Large intestine (tissue), 3 donors: ENCODE results near the gene FBXL7. TPM values are rescaled to one million over a fixed set of nuclear protein-coding genes. Genes with fewer than 3 reads are reported as not detected.

ENCODE experiments used
- DNase-seq, 2 donors: peaks; one replicate each; pipeline versions ENCODE4 v3.0.0 to v3.0.0-alpha.2; 2013
- H3K27ac ChIP-seq: one replicate; pipeline ENCODE4 v1.5.1; 2013; ENCODE audit warnings: low read length
- H3K27me3 ChIP-seq: 2 replicates; pipeline ENCODE4 v1.6.1; 2013; ENCODE audit warnings: low read length; ENCODE audit not compliant: control insufficient read depth, insufficient read depth
- H3K36me3 ChIP-seq: 2 replicates; pipeline ENCODE4 v1.6.1; 2013; ENCODE audit warnings: low read length; ENCODE audit not compliant: control insufficient read depth, insufficient read depth
- H3K4me1 ChIP-seq: one replicate; pipeline ENCODE4 v1.6.1; 2013; ENCODE audit warnings: low read length; ENCODE audit not compliant: control insufficient read depth, insufficient read depth
- H3K4me3 ChIP-seq: one replicate; pipeline ENCODE4 v1.5.1; 2013; ENCODE audit warnings: low read length
- H3K9me3 ChIP-seq: one replicate; pipeline ENCODE4 v1.6.1; 2013; ENCODE audit warnings: mild to moderate bottlenecking, low read depth, low read length, moderate library complexity; ENCODE audit not compliant: control insufficient read depth
- WGBS: methylation state at CpG from one replicate; pipeline ENCODE4 v1.1.5; 2013; ENCODE audit warnings: low lambda C conversion rate; ENCODE audit not compliant: insufficient coverage; 5-methylcytosine and 5-hydroxymethylcytosine counted together
- polyA plus RNA-seq: library from polyadenylated mRNA; unstranded; fragments of 120-200 nt; gene quantifications from one replicate; pipeline ENCODE4 v1.2.1, GENCODE V29; 2013

FBXL7 gene
- polyA plus RNA-seq, 1 donor: 7.2 TPM

DNA sequence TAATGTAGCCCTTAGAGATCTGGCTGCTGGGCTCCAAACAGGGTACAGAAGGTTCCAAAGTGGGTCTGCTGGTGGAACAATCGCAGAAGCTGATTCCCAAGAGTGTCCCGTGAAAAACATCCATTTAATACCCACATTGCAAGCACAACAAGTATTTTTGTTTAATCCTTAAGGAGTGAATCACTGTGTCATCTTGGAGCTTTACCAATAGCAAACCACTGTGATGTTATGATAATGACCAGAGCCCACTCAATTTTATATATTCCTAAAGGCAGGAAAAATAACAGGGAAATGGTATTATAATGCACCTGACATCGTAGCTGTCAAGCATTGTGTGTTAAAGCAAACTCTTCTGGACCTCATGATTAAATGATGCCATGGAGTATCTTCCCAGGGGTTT is 291.9 kb downstream of the FBXL7 start:
- Histone ChIP-seq H3K27ac (no peak overlapping the region), H3K36me3 (no peaks in the 10 kb centered on the region)
- 71% methylated on average over 1 of the region's 3 CpGs for WGBS

DNA sequence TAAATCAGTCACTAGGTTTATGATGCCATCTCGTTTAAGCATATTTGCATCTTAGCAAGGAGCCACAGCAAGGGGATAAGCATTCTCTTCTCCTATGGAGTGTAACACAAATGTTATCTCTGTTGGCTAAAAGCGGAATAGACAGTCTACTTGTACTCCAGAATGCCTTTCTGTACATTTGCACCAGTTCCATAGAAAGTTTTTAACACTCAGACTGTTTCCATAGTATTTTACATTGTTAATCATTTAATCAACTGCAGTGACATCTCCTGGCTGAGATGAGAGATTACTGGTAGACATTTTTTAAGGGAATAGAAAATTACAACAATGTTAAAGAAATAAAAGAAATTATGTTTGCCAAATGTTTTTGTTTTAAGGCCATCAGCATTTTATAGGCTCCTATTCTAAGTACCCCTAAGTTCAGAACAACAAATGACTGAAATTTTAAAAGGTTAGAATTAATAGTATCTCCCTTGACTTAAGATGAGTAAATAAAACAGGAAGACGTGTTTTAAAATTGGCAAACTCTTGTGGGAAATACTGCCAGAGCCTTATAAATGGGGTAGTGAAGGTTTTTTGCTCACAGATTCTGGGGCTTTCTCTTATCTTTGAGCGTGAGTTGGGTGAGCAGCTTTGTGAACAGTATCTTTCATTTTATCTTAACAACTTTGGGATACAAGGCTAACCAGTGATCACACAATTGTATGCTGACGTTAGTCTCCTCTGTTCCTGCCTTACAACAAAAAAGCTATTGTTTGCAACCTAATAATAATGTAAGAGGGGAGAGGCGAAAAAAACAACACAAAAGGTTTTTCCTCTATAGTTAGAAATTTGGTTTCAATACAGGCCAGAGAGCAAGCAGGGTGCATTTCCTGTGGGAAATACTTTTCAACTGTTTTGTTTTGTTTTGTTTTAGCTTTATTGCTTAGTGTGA is 294.3 kb downstream of the FBXL7 start:
- no peaks in the 10 kb centered on the region for H3K27me3 ChIP-seq
- no peak for DNase-seq
- H3K4me3 ChIP-seq: no peak overlapping the region
- H3K27ac ChIP-seq: no peak overlapping the region
- H3K4me1 ChIP-seq: no peaks in the 10 kb centered on the region
- no peaks in the 10 kb centered on the region for H3K9me3 ChIP-seq
- no peaks in the 10 kb centered on the region for H3K36me3 ChIP-seq
- 40% methylated on average over 3 of the region's 6 CpGs for WGBS

More for the DNA sequence above, 291.9 kb downstream of the FBXL7 start:
- H3K9me3 ChIP-seq: no peaks in the 10 kb centered on the region
- no peaks in the 10 kb centered on the region for H3K4me1 ChIP-seq
- no peak for DNase-seq
- H3K27me3 ChIP-seq: no peaks in the 10 kb centered on the region
- H3K4me3 ChIP-seq: no peak overlapping the region

DNA sequence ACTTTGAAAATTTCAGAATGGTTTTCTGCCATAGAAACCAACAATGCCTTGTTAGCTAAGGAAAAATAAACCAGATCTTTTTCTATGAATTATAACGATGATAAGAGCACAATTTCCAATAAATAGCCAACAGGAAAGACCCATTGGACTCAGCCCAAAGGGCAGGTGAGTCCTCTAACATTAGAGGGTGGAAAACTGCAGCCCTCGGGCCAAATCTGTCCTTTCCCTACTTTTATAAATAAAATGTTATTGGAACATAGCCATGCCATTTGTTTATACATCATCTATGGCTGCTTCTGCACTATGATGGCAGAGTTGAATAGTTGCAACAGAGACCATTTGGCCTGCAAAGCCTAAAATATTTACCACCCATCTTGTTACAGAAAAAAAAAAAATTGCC is 296.1 kb downstream of the FBXL7 start:
- H3K4me1 ChIP-seq: no peaks in the 10 kb centered on the region
- no peak for DNase-seq
- H3K27ac ChIP-seq: no peak overlapping the region
- H3K36me3 ChIP-seq: no peaks in the 10 kb centered on the region
- no peaks in the 10 kb centered on the region for H3K27me3 ChIP-seq
- H3K9me3 ChIP-seq: no peaks in the 10 kb centered on the region
- no peak overlapping the region for H3K4me3 ChIP-seq
- no CpG with 5 or more reads among the region's 2 CpGs for WGBS

DNA sequence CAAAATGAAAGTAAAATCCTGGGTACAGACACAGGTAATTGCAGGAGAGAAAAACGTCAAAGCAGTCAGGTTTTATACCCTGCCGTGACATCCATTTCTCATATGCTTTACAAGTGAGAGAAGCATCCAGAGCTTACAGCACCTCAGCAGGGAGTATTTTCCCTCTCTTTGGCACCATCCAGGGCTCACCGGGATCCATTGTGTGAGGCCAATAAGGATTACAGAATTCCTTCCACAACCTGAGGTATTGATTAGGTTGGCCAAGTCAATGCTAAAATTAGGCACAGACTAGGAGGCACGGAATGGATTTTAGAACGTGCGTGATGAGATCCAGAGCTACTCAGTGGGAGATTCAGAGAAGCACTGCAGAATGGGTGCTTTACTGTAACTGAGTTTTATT is 296.6 kb downstream of the FBXL7 start:
- Histone ChIP-seq H3K4me3 (no peak overlapping the region), H3K4me1 (no peaks in the 10 kb centered on the region), H3K36me3 (no peaks in the 10 kb centered on the region), H3K27ac (no peak overlapping the region), H3K27me3 (no peaks in the 10 kb centered on the region), H3K9me3 (no peaks in the 10 kb centered on the region)
- DNase-seq: no peak
- WGBS: no CpG with 5 or more reads among the region's 6 CpGs

- no peak overlapping the region for H3K4me3 ChIP-seq
- no CpG with 5 or more reads among the region's 1 CpG for WGBS
- no peaks in the 10 kb centered on the region for H3K27me3 ChIP-seq
- no peaks in the 10 kb centered on the region for H3K9me3 ChIP-seq
- no peaks in the 10 kb centered on the region for H3K36me3 ChIP-seq
- no peak overlapping the region for H3K27ac ChIP-seq
- no peaks in the 10 kb centered on the region for H3K4me1 ChIP-seq
- no peak for DNase-seq
Observed at GRCh38 chr5:15797116-15797515, 297.1 kb downstream of the FBXL7 start.

- Histone ChIP-seq H3K27me3 (no peaks in the 10 kb centered on the region), H3K9me3 (no peaks in the 10 kb centered on the region), H3K4me3 (no peak overlapping the region), H3K36me3 (no peaks in the 10 kb centered on the region), H3K4me1 (no peaks in the 10 kb centered on the region), H3K27ac (no peak overlapping the region)
- DNase-seq: no peak
- WGBS: 60% methylated on average over 1 of the region's 3 CpGs
Observed at GRCh38 chr5:15798006-15798405, 298.0 kb downstream of the FBXL7 start.

GRCh38 chr5:15799014-15799413 is 299.0 kb downstream of the FBXL7 start:
- no peak for DNase-seq
- H3K27me3 ChIP-seq: no peaks in the 10 kb centered on the region
- H3K9me3 ChIP-seq: no peaks in the 10 kb centered on the region
- no peaks in the 10 kb centered on the region for H3K36me3 ChIP-seq
- no peak overlapping the region for H3K4me3 ChIP-seq
- no peaks in the 10 kb centered on the region for H3K4me1 ChIP-seq
- H3K27ac ChIP-seq: no peak overlapping the region
- no CpG with 5 or more reads among the region's 1 CpG for WGBS

GRCh38 chr5:15799612-15800011 is 299.6 kb downstream of the FBXL7 start:
- 94% methylated on average over 2 of the region's 7 CpGs for WGBS
- Histone ChIP-seq H3K27me3 (no peaks in the 10 kb centered on the region), H3K4me1 (no peaks in the 10 kb centered on the region), H3K4me3 (no peak overlapping the region), H3K27ac (no peak overlapping the region), H3K36me3 (no peaks in the 10 kb centered on the region), H3K9me3 (no peaks in the 10 kb centered on the region)
- no peak for DNase-seq

DNA sequence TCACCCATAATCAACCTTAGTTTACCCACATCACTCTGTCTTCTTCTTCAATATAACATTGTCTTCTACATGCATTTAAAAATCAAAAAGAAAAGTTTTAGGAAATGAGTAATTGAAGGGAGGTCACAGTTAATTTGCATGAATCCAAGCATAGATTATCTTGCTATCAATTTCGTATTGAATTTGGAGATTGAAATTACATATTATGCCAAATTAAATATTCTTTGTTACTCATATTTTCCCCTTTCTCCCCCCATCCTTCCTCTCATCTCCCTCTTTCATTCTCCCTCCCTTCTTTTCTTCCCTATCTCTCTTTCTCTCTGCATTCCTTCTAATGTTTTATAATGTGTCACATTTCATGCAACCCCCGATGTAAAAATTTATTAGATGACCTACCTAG is 303.3 kb downstream of the FBXL7 start:
- no peak for DNase-seq
- no peaks in the 10 kb centered on the region for H3K27me3 ChIP-seq
- 42% methylated on average over 2 of the region's 2 CpGs for WGBS

GRCh38 chr5:15806613-15807012 is 306.6 kb downstream of the FBXL7 start:
- Histone ChIP-seq H3K27me3 (no peaks in the 10 kb centered on the region), H3K4me3 (no peak overlapping the region), H3K9me3 (no peaks in the 10 kb centered on the region), H3K4me1 (no peaks in the 10 kb centered on the region), H3K27ac (no peak overlapping the region), H3K36me3 (no peaks in the 10 kb centered on the region)
- no peak for DNase-seq
- 67% methylated on average over 1 of the region's 8 CpGs for WGBS

More for the DNA sequence above, 303.3 kb downstream of the FBXL7 start:
- no peak overlapping the region for H3K4me3 ChIP-seq
- no peaks in the 10 kb centered on the region for H3K36me3 ChIP-seq
- H3K4me1 ChIP-seq: no peaks in the 10 kb centered on the region
- H3K9me3 ChIP-seq: no peaks in the 10 kb centered on the region
- no peak overlapping the region for H3K27ac ChIP-seq

DNA sequence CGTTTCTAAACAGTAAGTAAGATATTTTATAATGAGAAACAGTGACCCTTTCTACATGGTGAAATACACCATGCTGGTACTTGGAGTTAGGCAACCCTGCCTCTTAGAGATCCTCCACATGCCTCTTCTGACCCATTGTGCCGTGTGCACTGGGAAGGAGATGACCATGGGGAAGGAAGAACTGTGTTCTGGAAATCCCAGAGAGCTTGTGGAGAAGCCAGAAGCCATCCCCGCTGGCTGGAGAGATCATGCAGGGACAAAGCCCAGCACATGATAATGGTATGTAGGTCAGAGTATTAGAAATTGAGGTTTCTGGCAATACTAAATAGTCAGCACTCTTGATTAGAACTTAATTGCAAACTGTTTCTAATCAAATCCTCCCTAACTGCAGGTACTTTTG is 307.3 kb downstream of the FBXL7 start:
- Histone ChIP-seq H3K36me3 (no peaks in the 10 kb centered on the region), H3K27ac (no peak overlapping the region), H3K9me3 (no peaks in the 10 kb centered on the region), H3K4me1 (no peaks in the 10 kb centered on the region), H3K27me3 (no peaks in the 10 kb centered on the region), H3K4me3 (no peak overlapping the region)
- DNase-seq: no peak
- no CpG with 5 or more reads among the region's 3 CpGs for WGBS
